Activated naive CD4-positive, alpha-beta T cell treated with Interleukin-2 at 50 U/mL for 16 hours (primary cell): ENCODE results near the gene VIP.
"Not testable (repeated sequence)": the region's sequence is repeated elsewhere in the genome, so short reads cannot be mapped to it uniquely, and the experiment has no call there.

Source experiments
- DNase-seq: peaks from one replicate; pipeline ENCODE4 v3.0.0-alpha.2; 2020

VIP gene

GRCh38 chr6:152750694-152751093, at the start of gene VIP:
Gene VIP (plus strand): TSS chr6:152750797. CDS start chr6:152752178, 1,381 bp downstream.
- no peak for DNase-seq

GRCh38 chr6:152701081-152701862, 49.3 kb upstream of the VIP start:
- DNase-seq: no peak

GRCh38 chr6:152701863-152702401, 48.7 kb upstream of the VIP start:
- DNase-seq: no peak

- not testable (repeated sequence) for DNase-seq
Observed at GRCh38 chr6:152703750-152704149, 46.8 kb upstream of the VIP start.

GRCh38 chr6:152705327-152705726, 45.3 kb upstream of the VIP start:
- no peak for DNase-seq

GRCh38 chr6:152716322-152716721, 34.3 kb upstream of the VIP start:
- no peak for DNase-seq

- DNase-seq: no peak
Observed at GRCh38 chr6:152720974-152721373, 29.6 kb upstream of the VIP start.

- no peak for DNase-seq
Observed at GRCh38 chr6:152721956-152722355, 28.6 kb upstream of the VIP start.

GRCh38 chr6:152723398-152723797, 27.2 kb upstream of the VIP start:
- no peak for DNase-seq

- DNase-seq: no peak
Observed at GRCh38 chr6:152726313-152726712, 24.3 kb upstream of the VIP start.

GRCh38 chr6:152727507-152727906, 23.1 kb upstream of the VIP start:
- no peak for DNase-seq

- DNase-seq: no peak
Observed at GRCh38 chr6:152734630-152735029, 16.0 kb upstream of the VIP start.

- no peak for DNase-seq
Observed at GRCh38 chr6:152736687-152737273, 13.8 kb upstream of the VIP start.

- no peak for DNase-seq
Observed at GRCh38 chr6:152745509-152746171, 5.0 kb upstream of the VIP start.

GRCh38 chr6:152746172-152746553, 4.4 kb upstream of the VIP start:
- no peak for DNase-seq

GRCh38 chr6:152748843-152749242, 1.8 kb upstream of the VIP start:
- no peak for DNase-seq

GRCh38 chr6:152749336-152749735, 1.3 kb upstream of the VIP start:
- DNase-seq: no peak

- no peak for DNase-seq
Observed at GRCh38 chr6:152765331-152765730, 14.7 kb downstream of the VIP start.

- DNase-seq: no peak
Observed at GRCh38 chr6:152769159-152769558, 18.6 kb downstream of the VIP start.

GRCh38 chr6:152769993-152770392, 19.4 kb downstream of the VIP start:
- no peak for DNase-seq

- DNase-seq: no peak
Observed at GRCh38 chr6:152771061-152771687, 20.6 kb downstream of the VIP start.

GRCh38 chr6:152775428-152775827, 24.8 kb downstream of the VIP start:
- no peak for DNase-seq

- DNase-seq: no peak
Observed at GRCh38 chr6:152776833-152777232, 26.2 kb downstream of the VIP start.
